ENCODE measurements around the gene TMEM52. TPM values are rescaled to one million over a fixed set of nuclear protein-coding genes. Genes with fewer than 3 reads are reported as not detected.

Gene TMEM52
- total RNA-seq, 2 experiments from 2014 or later, result 1.7 to 2.5 TPM

- POLR2A ChIA-PET, result no interaction called here
- intact Hi-C loops (cut with micrococcal nuclease; ENCODE audit: unreplicated experiment), result no loop called here
- Histone ChIP-seq H4K20me1 (ENCODE audit: insufficient read depth, low read length) (no peaks in the 10 kb centered on the region), H3K27ac (ENCODE audit: low read depth, low read length, poor library complexity, severe bottlenecking) (no peak overlapping the region), H3K36me3 (ENCODE audit: insufficient read depth, low read length) (no peaks in the 10 kb centered on the region), H2AFZ (ENCODE audit: low read length) (no peak overlapping the region), H3K9me2 (ENCODE audit: insufficient read depth, low read length) (no peaks in the 10 kb centered on the region), H3K4me1 (ENCODE audit: insufficient read depth, low read length, poor library complexity, severe bottlenecking) (peaks cover 61% of the 10 kb centered on the region), H3K79me2 (ENCODE audit: insufficient read depth, low read depth, low read length) (no peaks in the 10 kb centered on the region), H3K9me3 (ENCODE audit: low read length) (no peaks in the 10 kb centered on the region), H3K4me2 (ENCODE audit: low read length) (peak overlapping the region; percentile 47), H3K4me3 (ENCODE audit: low read depth, low read length, poor library complexity, severe bottlenecking) (no peak overlapping the region)
- BruUV-seq (replicated peaks), result no TSS peak
- CTCF ChIA-PET (ENCODE audit: unreplicated experiment), result no interaction called here
- TF ChIP-seq CTCF (conservative IDR thresholded peaks at IDR 0.05; ENCODE audit: low read length) (no peak), EZH2phosphoT487 (IDR thresholded peaks at IDR 0.05; ENCODE audit: borderline replicate concordance, low read depth, low read length) (no peak)
- no peak for DNase-seq (ENCODE audit: low spot score)
These were observed 19.1 kb downstream of the TMEM52 start for GRCh38 chr1:1899967-1900327.

- Histone ChIP-seq H3K27ac (ENCODE audit: low read depth, low read length, poor library complexity, severe bottlenecking) (peak overlapping the region; percentile 14), H4K20me1 (ENCODE audit: insufficient read depth, low read length) (no peaks in the 10 kb centered on the region), H2AFZ (ENCODE audit: low read length) (no peak overlapping the region; the same call in 1 of the 2 replicates), H3K9me2 (ENCODE audit: insufficient read depth, low read length) (no peaks in the 10 kb centered on the region), H3K4me2 (ENCODE audit: low read length) (peak overlapping the region; percentile 47), H3K9me3 (ENCODE audit: low read length) (no peaks in the 10 kb centered on the region), H3K4me3 (ENCODE audit: low read depth, low read length, poor library complexity, severe bottlenecking) (no peak overlapping the region), H3K4me1 (ENCODE audit: insufficient read depth, low read length, poor library complexity, severe bottlenecking) (peaks cover 67% of the 10 kb centered on the region), H3K36me3 (ENCODE audit: insufficient read depth, low read length) (no peaks in the 10 kb centered on the region), H3K79me2 (ENCODE audit: insufficient read depth, low read depth, low read length) (no peaks in the 10 kb centered on the region; the same call in 1 of the 2 replicates)
- intact Hi-C loops (cut with micrococcal nuclease; ENCODE audit: unreplicated experiment), result no loop called here
- no TSS peak for BruUV-seq (replicated peaks)
- ChIA-PET POLR2A (interaction anchor here (0.6 to 1.2 kb wide), 3 partner anchors 9 to 119 kb away, joined by 3 to 4 read pairs (median 3); no protein-coding TSS in a partner anchor), CTCF (ENCODE audit: unreplicated experiment) (interaction anchor here (0.5 to 1.4 kb wide), 2 partner anchors 37 to 38 kb away, joined by 3 to 4 read pairs; no protein-coding TSS in a partner anchor)
- TF ChIP-seq EZH2phosphoT487 (IDR thresholded peaks at IDR 0.05; ENCODE audit: borderline replicate concordance, low read depth, low read length) (no peak), CTCF (conservative IDR thresholded peaks at IDR 0.05; ENCODE audit: low read length) (peak; percentile 70)
- DNase-seq (ENCODE audit: low spot score), result peak; percentile 76
These were observed 19.7 kb downstream of the TMEM52 start for GRCh38 chr1:1899266-1899966.
